Measurements from ENCODE around the gene CCDC9B. TPM values are rescaled to one million over a fixed set of nuclear protein-coding genes. Genes with fewer than 3 reads are reported as not detected.

Gene CCDC9B
- total RNA-seq, 1 experiment from 2014 or later = 1.4 TPM

- no peak for ATAC-seq
- Mint-ChIP-seq H3K27ac (no peak overlapping the region), H3K4me3 (no peak overlapping the region), H3K4me1 (peaks cover 54% of the 10 kb centered on the region), H3K27me3 (ENCODE audit: low read depth) (no peaks in the 10 kb centered on the region), H3K36me3 (peaks cover 13% of the 10 kb centered on the region; the same call in 1 of the 2 replicates), H3K9me3 (no peaks in the 10 kb centered on the region)
- TF ChIP-seq ZNF425 (CRISPR knock-in tag; conservative IDR thresholded peaks at IDR 0.05) (no peak), MYBL2 (CRISPR knock-in tag; IDR thresholded peaks at IDR 0.05) (no peak), STAT6 (CRISPR knock-in tag; conservative IDR thresholded peaks at IDR 0.05; ENCODE audit: low read depth) (no peak), HMGXB4 (CRISPR knock-in tag; IDR thresholded peaks at IDR 0.05) (no peak), CTCF (IDR thresholded peaks at IDR 0.05) (no peak), ARID4B (CRISPR knock-in tag; IDR thresholded peaks at IDR 0.05; ENCODE audit: borderline replicate concordance) (no peak), PREB (CRISPR knock-in tag; IDR thresholded peaks at IDR 0.05; ENCODE audit: borderline replicate concordance) (no peak), ZNF121 (CRISPR knock-in tag; IDR thresholded peaks at IDR 0.05) (no peak), TEAD4 (CRISPR knock-in tag; IDR thresholded peaks at IDR 0.05) (no peak), ZNF416 (CRISPR knock-in tag; IDR thresholded peaks at IDR 0.05) (no peak)
- ChIA-PET POLR2A (no interaction called here), CTCF (interaction anchor here (1.6 to 8.3 kb wide), 5 partner anchors 8 to 91 kb away, joined by 3 to 234 read pairs (median 27); partner anchors contain the start of gene CCDC9B)
- no peak for DNase-seq (ENCODE audit: low spot score)
These were observed 9.7 kb downstream of the CCDC9B start for GRCh38 chr15:40331026-40331425.

Data from WTC11 (cell line).